Measurements from ENCODE around the gene CCR9. TPM values are rescaled to one million over a fixed set of nuclear protein-coding genes. Genes with fewer than 3 reads are reported as not detected.

Gene CCR9, protein sequence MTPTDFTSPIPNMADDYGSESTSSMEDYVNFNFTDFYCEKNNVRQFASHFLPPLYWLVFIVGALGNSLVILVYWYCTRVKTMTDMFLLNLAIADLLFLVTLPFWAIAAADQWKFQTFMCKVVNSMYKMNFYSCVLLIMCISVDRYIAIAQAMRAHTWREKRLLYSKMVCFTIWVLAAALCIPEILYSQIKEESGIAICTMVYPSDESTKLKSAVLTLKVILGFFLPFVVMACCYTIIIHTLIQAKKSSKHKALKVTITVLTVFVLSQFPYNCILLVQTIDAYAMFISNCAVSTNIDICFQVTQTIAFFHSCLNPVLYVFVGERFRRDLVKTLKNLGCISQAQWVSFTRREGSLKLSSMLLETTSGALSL
- not detected in 2 replicates for total RNA-seq

GRCh38 chr3:45885979-45886705, at the start of gene CCR9:
Gene CCR9 (plus strand): TSS chr3:45886543. CDS start chr3:45894934, 8,391 bp downstream.

DNA sequence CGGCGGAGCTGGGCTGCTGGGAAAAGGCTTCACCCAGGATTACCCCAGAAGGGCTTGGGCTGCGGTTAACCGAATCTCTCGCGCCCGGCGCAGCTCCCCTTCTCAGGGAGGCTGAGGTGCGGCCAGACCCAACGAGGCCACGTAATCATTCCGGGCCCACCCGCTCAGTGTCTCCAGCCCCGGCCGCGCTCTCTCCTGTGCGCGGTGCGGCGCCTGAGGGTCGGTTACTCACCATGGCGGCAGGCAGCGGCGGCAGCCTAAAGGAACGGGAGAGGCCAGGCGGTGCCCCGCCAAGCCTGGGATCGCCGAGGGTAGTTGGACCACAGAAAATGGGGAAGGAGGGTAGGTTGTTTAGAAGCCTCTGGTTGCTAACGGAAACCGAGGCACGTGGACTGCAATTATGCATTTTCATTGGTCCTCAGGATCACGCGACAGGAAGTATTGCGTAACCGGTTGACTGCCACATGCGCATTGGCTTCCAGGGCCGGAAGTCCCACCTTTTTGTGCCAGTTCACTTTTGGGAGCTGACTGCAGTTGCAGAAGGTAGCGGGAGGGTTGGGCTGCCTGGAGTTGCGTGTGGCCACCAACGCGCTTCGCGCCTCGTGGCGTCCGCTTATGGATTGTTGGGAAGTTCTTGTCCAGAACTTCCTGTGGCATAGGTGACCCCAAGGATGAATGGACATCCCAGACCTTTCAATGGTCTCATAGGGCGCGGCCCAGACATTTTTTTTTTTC, 44.4 kb upstream of the CCR9 start, which contains the start of gene LZTFL1:
Gene LZTFL1, minus strand, starts transcription at position 363 of the 735 bp plus-strand sequence. Its CDS starts 128 bp downstream, at position 235.

DNA sequence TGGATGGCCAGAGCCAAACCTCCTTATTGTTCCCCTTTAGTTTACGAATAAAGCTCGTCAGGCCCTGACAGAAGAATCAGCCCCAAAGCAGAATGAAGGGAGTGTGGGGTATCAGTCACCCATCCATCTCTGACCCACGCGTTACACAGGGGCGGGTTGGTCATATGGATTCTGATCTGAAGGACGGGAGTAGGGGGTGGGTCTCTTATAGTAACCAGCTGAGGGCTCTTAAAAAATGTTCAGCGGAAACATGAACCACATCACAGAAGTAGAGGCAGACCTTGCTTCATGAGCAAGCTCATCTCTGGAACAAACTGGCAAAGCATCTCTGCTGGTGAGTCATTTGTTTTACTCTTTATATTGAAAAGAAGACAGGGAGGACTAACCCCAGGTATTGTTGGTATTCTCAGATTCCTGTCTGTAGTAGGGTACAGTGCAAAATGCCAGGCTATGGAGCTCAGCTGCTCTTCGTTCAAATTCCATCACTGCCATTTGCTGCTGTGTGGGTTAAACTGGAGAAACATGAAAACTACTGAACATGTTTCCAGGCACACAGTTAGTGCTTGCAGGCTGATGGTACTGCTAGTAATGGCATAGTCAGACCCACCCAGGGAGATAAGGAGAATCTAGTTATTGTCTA, 57.0 kb downstream of the CCR9 start, which contains the start of gene CXCR6:
Gene CXCR6, plus strand, starts transcription at position 258 of the 640 bp plus-strand sequence. CDS start 3,018 bp downstream, outside the sequence.

Other genes with a start within 250 kb of the CCR9 start
- 15.2 and 18.1 TPM in 2 replicates for gene SACM1L, start 197.1 kb upstream of the CCR9 start, total RNA-seq
- not detected in 2 replicates for gene SLC6A20, start 90.0 kb upstream of the CCR9 start, total RNA-seq
- 8.8 and 20.3 TPM in 2 replicates for gene LZTFL1, start 44.4 kb upstream of the CCR9 start, total RNA-seq
- gene CXCR6, start 56.9 kb downstream of the CCR9 start, total RNA-seq: not detected in 2 replicates
- gene FYCO1, start 109.3 kb downstream of the CCR9 start, total RNA-seq: 11.9 and 14.6 TPM in 2 replicates
- gene XCR1, start 140.9 kb downstream of the CCR9 start, total RNA-seq: not detected in 2 replicates

Measured in mammary microvascular endothelial cell (primary cell).